ENCODE measurements around the gene ACIN1.

ACIN1 gene

DNA sequence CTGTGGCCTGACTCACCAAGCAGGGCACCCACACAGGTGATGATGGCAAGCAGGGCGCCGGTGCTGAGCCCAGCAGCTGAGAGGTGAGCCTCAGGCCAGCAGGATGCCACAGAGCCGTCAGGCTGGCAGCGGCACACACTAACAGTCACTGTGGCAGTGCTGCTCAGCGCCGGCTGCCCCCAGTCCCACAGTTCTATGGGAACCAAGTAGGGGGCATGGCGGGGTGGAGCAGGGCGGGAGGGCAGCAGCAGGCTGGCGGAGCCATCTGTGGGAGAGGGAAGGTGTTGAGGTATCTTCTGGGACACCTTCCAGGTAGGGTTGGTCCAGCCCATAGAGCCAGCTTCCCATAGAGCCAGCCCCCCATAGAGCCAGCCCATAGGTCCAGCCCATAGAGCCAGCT is 45.9 kb downstream of the ACIN1 start:
- DNase-seq (ENCODE audit: low read depth), result no peak
- TF ChIP-seq, protein P1, sequence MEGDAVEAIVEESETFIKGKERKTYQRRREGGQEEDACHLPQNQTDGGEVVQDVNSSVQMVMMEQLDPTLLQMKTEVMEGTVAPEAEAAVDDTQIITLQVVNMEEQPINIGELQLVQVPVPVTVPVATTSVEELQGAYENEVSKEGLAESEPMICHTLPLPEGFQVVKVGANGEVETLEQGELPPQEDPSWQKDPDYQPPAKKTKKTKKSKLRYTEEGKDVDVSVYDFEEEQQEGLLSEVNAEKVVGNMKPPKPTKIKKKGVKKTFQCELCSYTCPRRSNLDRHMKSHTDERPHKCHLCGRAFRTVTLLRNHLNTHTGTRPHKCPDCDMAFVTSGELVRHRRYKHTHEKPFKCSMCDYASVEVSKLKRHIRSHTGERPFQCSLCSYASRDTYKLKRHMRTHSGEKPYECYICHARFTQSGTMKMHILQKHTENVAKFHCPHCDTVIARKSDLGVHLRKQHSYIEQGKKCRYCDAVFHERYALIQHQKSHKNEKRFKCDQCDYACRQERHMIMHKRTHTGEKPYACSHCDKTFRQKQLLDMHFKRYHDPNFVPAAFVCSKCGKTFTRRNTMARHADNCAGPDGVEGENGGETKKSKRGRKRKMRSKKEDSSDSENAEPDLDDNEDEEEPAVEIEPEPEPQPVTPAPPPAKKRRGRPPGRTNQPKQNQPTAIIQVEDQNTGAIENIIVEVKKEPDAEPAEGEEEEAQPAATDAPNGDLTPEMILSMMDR (conservative IDR thresholded peaks at IDR 0.05; ENCODE audit: control insufficient read depth, insufficient read depth, low read depth, low read length), result no peak
- no peak overlapping the region for H3K4me3 ChIP-seq (ENCODE audit: control insufficient read depth, low read depth, low read length)

DNA sequence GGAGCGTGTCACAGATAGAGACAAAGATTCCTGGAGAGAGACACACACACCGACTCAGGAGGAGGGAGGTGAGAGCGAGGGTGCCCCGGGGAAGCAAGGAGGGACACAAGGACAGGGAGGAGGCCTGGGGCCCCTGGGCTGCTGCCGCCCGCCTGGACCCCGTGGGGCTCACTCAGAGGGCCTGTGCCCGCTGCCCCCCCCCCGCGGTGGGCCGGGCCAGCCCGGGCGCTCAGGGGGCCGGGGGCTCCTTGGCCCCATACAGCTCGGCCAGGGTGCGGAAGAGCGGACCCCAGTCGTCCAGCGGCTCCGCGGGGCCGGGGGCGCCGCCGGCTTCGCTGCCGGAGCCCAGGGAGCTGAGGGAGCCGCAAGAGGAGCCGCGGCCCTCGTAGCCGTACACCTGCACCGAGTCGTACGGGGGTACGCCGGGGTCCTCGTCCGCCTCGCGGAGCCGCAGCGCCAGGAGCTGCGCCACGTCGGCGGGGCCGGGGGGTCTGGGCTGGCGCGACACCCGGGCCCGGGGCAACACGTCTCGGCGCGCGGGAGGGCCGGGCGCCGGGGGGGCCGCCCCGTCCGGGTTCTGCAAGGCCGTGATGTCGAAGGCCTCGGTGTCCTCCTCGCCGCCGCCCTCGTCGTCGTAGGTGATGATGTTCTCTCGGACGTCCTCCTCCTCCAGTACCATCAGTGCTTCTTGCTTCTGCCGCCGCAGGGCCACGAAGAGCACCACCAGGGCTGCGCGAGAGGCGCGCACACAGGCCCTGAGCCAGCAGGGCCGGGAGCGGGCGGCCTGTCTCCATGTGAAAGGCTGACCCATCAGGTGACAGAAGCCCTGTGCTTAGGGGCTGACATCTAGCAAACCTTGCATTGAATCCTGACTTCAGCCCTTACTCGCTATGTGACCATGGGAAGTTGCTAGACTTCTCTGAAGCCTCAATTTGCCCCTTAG is 46.9 kb downstream of the ACIN1 start:
- H3K4me3 ChIP-seq (ENCODE audit: control insufficient read depth, low read depth, low read length), result no peak overlapping the region
- DNase-seq (ENCODE audit: low read depth), result no peak
- TF ChIP-seq, protein P1 (conservative IDR thresholded peaks at IDR 0.05; ENCODE audit: control insufficient read depth, insufficient read depth, low read depth, low read length), result no peak

GRCh38 chr14:23047034-23047634 is 47.8 kb downstream of the ACIN1 start:
- TF ChIP-seq, protein P1 (conservative IDR thresholded peaks at IDR 0.05; ENCODE audit: control insufficient read depth, insufficient read depth, low read depth, low read length), result no peak
- no peak for DNase-seq (ENCODE audit: low read depth)

DNA sequence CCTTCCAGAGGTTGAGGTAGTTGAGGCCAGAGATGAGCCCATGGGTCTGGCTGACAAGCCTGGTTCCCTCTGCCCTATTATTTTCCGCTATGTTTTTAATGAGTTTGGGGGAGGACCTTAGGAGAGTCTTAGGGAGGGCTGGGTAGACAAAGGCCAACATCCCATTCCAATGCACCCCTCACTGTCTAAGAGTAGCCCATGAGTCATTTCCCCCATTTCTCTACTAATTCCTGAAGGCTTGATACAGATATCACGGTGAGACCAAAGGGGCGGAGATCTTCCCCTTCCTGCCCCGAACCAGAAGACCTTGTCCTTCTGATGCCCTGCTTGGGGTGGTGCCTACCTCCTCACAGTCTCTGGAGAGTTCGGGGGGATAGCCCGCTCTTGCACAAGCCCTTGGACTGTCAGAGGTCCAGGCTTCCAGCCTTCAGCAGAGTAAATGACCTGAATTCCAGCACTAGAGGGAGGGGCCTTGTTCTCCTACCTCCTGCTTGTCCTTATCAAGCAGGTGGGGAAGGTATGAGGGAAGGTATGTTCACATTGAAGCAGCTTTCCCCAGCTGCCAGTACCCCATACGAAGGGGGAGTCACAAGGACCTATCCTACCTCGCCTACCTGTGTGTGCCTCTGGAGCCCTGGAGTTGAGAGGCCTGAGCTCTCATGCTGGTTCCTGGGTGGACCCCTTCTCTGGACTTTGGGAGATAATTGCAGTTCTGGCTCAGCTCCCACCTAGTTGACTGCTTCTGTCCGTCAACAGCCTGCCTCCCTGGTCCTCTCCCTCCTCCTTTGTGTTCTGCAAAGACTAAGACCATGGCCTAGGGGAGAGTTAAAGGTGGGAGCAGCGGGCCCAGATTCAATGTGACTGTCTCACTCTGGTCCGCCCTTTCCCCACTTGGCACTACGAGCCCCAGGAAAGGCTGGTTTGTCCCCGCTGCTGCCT is 49.2 kb downstream of the ACIN1 start:
- no peak for DNase-seq (ENCODE audit: low read depth)
- H3K4me3 ChIP-seq (ENCODE audit: control insufficient read depth, low read depth, low read length), result no peak overlapping the region
- TF ChIP-seq, protein P1 (conservative IDR thresholded peaks at IDR 0.05; ENCODE audit: control insufficient read depth, insufficient read depth, low read depth, low read length), result no peak

More at GRCh38 chr14:23047034-23047634, 47.8 kb downstream of the ACIN1 start:
- no peak overlapping the region for H3K4me3 ChIP-seq (ENCODE audit: control insufficient read depth, low read depth, low read length)

DNA sequence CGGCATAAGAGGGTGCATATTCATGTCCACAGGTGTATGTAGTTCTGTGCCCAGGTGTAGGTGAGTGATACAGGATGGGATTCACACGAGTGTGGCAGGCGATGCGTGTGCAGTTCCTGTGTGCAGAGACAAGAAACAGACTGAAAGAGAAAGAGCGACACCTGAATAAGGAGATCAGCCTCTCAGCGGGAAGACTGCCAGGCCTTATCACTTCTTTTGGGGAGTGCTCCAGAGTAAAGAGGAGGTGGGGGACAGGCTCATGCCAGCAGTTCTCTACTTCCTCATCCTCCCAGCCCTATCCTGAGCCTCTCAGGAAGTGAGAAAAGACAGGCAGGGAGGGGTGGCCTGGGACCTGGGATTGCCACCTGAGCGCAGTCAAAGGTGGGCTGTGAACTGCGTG is 50.1 kb downstream of the ACIN1 start:
- TF ChIP-seq, protein P1 (conservative IDR thresholded peaks at IDR 0.05; ENCODE audit: control insufficient read depth, insufficient read depth, low read depth, low read length), result no peak
- DNase-seq (ENCODE audit: low read depth), result no peak
- H3K4me3 ChIP-seq (ENCODE audit: control insufficient read depth, low read depth, low read length), result no peak overlapping the region

DNA sequence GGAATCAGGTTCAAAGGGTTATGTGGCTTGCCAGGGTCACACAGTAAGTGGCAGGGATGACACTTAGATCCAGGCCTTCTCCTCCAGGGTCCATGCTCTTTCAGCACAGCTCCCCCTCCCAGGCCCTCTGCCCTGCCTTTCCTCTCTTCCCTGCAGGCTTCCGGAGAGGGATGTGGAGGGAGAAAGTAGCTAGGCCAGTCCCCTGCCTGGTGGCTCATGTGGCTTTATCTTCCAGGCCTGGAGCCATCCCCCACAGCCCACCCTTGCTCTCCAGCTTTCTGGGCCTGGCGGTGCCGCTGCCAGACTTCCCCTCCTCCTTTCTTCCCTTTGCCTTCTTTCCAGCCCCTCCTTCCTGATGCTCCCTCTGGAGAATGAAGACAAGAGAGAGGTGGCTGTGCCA is 51.2 kb downstream of the ACIN1 start:
- TF ChIP-seq, protein P1 (conservative IDR thresholded peaks at IDR 0.05; ENCODE audit: control insufficient read depth, insufficient read depth, low read depth, low read length), result no peak
- DNase-seq (ENCODE audit: low read depth), result no peak
- H3K4me3 ChIP-seq (ENCODE audit: control insufficient read depth, low read depth, low read length), result no peak overlapping the region

Measured in fibroblast of mammary gland (primary cell).